NCI-H446 (cell line): ENCODE data around the gene CCT6B.
"Not testable (repeated sequence)": the region's sequence is repeated elsewhere in the genome, so short reads cannot be mapped to it uniquely, and the experiment has no call there.

Experiments used
- DNase-seq, 2 experiments: peaks; one replicate each; lab custom pipeline; 2025; lab: John Stamatoyannopoulos, UW

The CCT6B gene, protein sequence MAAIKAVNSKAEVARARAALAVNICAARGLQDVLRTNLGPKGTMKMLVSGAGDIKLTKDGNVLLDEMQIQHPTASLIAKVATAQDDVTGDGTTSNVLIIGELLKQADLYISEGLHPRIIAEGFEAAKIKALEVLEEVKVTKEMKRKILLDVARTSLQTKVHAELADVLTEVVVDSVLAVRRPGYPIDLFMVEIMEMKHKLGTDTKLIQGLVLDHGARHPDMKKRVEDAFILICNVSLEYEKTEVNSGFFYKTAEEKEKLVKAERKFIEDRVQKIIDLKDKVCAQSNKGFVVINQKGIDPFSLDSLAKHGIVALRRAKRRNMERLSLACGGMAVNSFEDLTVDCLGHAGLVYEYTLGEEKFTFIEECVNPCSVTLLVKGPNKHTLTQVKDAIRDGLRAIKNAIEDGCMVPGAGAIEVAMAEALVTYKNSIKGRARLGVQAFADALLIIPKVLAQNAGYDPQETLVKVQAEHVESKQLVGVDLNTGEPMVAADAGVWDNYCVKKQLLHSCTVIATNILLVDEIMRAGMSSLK

DNA sequence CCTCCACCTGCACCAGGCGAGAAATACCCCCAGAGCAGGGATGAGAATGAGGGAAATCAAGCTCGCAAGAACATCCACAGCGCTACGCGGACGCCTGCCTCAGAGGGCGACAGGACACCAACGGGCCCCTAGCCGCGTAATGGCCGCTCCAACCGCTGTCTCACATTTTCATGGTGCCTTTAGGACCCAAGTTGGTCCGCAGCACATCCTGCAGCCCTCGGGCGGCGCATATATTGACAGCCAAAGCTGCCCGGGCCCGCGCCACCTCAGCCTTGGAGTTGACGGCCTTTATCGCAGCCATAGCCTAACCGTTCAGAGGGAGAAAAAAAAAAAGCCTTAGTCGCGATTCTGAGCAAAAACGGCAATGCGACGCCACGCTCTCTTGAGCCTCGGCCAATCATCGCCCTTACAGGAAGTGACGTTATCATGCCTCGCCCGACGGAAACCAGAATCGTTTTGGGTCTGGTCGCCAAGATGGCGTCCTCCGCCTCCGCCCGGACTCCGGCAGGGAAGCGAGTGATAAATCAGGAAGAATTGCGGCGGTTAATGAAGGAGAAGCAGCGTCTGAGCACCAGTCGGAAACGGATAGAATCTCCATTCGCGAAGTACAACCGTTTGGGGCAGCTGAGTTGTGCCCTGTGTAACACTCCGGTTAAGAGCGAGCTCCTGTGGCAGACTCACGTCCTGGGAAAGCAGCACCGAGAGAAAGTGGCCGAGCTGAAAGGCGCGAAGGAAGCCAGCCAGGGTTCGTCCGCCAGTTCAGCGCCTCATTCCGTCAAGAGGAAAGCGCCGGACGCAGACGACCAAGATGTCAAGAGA is at the start of gene CCT6B, which contains the start of gene ZNF830:
Gene CCT6B (minus strand): TSS at position 368 of the 819 bp plus-strand sequence. CDS start 67 bp downstream, at position 301.
Gene ZNF830 (plus strand): TSS at position 448 of the 819 bp plus-strand sequence. CDS start 27 bp downstream, at position 475.
- peak; percentile 90 to 94 for DNase-seq

DNA sequence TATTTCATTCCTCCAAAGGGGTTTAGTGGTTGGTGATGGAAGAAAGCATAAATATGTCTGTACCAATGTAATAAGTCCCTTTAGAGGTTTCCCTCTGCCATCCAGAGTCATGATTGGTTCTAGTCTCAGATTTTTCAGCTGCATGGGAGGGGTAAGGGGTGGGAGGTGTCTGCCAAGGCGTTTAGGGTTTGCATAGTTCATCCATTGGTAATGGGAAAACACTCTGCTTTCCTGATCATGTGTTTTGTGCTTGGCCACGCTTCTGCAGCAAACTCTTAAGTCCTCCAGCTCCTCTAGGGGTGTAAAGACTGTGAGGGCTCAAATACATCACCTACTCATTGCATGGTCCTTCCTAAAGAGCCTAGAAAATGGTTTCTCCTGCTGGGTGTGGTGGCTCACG is 48.8 kb upstream of the CCT6B start:
- no peak for DNase-seq

DNA sequence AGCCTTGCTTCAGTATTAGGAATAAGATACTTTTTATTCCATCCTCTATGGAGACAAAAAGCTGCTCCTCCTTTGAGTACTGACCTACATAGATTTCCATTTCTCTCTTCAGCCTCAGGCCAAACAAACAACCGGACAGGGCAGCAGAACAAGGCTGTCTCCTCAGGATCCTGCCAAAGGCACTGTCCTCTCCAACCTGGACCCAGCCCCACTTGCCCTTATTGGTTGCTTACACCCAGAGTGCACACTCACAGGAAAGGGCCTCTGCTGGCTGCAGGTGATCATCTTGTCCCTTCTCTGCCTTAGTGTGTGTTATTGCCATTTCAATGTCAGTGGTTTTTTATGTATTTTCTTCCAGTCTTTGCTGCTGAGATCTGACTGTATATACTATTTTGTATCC is 45.7 kb upstream of the CCT6B start:
- DNase-seq, result no peak

DNA sequence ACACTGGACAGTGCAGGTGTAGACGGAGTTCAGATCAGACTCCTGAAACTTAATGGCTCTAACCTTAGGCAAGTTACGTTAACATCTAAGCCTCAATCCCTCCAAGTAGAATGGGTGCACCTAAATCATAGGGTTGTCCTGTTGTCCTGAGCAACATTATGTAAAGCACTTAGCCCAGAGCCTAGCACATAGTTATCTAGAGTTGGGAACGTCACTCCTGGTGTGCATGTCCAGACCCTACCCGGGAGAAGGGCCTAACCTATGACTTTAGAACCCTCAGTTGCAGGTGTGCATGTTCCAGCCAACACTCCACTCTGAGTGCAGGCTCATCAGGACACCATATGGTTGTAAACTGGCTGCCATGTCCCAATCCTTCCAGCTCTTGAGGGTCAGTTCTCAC is 45.1 kb upstream of the CCT6B start:
- DNase-seq, result no peak

DNA sequence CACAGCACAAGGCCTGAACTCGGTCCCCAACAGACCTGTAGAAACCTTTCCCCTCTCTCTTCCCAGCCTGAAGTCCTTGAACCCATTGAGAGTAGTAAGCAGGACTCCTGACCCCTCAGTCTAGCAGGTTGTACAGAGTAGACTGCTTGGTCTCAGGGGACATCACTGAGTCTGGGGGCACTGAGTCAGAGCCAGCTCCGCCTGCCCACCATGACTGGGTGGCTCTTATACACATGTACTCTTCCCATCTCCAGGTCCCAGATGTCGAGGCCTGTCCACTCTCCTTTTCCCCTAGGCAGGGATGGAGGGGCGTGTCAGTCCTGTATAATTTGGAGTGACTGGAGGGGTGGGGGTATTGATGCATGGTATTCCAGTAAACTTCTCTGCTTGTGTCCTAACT is 42.5 kb upstream of the CCT6B start:
- DNase-seq, result no peak

DNA sequence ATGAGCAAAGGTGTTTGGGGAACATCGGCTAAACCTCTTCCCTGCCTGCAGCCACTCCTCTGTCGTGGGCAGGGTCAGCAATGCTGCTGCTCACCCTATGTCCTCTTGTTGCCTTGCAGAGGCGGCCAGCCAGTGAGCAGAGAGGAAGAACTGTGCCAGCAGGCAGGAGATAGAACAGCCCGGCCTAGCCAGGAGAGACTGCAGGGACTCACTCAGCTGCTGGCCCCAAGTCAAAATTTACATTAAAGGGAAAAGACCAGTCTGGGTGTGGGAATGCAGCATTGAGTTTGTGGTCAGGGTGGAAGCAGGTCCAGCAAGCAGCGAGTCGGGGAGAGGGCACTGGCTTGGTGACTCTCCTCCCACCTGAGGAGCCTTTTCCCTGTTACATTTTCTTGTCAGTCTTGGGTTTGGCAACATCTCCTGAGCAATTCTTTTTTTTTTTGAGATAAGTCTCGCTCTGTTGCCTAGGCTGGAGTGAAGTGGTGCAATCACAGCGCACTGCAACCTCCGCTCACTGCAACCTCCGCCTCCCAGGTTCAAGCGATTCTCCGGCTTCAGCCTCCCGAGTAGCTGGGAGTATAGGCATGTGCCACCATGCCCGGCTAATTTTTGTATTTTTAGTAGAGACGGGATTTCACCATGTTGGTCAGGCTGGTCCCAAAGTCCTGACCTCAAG is 41.8 kb upstream of the CCT6B start:
- peak in 1 of 2 experiments; percentile 5 for DNase-seq

DNA sequence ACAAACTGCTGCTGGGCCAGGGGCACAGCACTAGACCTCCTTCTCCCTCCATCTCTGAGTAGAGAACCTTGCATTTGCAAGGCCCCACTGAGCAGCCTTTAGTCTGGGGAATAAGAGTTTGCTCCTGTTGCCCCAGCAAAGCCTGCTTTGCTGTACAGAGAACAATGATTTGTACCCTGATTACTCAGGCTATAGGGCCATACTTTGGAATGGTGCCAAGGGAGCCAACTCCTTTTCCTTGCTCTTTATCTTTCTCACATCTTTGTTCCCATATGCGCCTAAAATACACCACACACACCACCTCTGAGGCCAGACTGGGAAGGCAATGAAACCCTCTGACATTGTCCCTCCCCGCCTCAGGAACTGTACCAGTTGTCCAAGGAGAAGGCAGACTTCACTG is 40.3 kb upstream of the CCT6B start:
- no peak for DNase-seq

DNA sequence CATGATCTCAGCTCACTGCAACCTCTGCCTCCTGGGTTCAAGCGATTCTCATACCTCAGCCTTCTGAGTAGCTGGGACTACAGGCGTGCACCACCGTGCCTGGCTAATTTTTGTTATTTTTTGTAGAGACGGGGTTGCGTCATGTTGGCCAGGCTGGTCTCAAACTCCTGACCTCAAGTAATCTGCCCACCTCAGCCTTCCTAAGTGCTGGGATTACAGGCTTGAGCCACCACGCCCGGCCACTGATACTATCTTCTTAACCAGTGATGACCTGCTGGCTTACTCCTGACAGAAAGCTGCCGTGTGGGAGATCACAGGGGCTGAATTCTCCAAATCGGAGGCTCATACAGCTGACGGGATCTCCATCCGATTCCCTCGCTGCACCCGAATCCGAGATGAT is 39.7 kb upstream of the CCT6B start:
- not testable (repeated sequence) for DNase-seq

DNA sequence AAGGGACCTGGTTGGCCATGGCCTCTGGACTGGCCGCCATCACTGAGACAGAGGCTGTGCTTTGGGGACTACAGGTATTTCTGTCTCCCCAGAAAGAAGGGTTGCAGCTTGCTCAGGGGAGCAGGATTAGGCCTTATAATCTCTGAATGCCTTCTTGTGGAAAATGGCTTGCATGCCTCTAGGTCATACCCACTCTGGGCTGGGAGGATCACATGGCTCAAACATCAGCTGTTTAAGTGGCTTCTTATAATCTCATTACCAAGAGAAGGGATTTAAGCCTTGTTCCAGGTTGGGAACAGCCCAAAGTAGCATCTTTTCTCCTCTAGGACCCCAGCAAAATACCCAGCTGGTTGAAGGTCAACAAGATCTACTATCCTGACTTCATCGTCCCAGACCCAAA is 38.2 kb upstream of the CCT6B start:
- DNase-seq, result no peak

DNA sequence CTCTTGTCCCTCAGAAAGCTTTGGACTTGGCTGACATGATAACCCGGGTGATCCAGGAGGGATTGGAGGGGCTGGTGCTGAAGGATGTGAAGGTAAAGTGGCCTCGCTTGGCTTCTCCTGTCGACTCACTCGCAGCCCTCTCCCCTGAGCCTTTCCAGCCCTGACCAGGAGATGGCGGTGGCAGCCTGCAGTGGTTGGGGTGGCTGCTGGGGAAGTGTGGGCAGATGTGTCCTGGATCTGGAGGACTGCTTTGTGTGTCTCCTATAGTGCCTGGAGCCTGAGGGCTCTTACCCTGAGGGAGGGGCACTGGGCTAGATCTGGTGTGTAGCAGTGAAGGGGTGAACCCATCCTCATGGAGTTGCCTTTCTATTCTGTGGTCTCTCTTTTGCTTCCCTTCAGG is 36.9 kb upstream of the CCT6B start:
- peak; percentile 11 to 40 for DNase-seq

DNA sequence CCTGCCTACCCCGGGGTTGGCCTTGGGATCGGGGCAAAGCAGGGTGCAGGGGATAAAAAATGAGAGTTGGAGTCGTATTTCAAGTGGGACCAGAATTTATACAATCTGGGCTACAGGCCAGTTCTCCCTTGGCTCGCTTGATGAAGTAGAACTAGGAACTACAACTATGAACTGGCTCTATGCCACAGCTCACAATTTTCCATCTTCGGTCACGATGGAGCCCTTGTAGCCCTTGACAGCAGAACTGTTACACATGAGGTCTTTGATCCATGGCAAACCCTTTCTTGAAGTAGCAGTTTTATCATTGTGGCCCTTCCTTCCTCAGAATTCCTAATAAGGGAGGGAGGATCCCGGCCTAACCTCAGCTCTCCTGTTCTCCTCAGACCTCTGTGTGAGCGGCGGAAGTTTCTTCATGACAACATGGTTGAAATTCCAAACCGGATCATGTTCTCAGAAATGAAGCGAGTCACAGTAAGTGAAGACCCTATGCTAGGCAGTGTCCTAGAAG is 36.1 kb upstream of the CCT6B start:
- peak; percentile 50 to 76 for DNase-seq

DNA sequence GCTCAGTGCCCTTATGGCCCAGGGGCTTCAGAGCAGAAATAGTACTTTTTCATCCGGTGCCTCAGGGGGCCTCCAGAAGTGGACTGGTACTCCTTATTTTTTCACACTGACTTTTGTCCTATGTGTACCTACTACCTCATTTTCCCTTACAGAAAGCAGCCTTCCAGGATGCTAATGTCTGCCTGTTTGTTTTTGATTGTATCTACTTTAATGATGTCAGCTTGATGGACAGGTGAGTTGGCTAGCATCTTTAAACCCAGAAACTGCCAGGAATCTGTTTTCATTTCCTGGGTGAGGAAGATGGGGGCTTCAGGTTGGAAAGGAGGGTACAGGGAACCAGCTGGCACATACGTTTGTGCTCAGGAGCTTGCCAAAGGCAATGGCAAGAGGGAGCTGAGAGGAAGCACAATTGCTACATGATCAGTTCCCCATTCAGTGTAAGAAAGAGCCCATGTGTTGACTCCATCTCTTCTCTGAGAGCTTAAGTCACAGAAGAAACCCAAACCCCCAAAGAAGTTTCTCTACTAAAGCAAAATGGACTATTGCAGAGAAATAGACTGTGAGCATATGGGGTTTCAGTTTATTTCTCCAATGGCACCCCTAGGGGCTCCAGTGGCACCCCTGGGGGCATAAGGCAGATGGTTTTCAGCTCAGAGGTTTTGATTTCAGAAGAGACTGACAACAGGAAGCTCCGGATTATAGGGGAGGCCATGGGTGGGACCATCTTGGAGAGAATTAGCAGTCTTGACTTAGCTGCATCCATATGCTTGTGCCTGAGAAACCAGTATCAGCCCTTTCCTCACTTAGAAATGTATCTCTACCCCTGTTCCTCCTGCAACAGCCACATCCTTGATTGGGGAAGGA is 35.4 kb upstream of the CCT6B start:
- DNase-seq, result no peak

DNA sequence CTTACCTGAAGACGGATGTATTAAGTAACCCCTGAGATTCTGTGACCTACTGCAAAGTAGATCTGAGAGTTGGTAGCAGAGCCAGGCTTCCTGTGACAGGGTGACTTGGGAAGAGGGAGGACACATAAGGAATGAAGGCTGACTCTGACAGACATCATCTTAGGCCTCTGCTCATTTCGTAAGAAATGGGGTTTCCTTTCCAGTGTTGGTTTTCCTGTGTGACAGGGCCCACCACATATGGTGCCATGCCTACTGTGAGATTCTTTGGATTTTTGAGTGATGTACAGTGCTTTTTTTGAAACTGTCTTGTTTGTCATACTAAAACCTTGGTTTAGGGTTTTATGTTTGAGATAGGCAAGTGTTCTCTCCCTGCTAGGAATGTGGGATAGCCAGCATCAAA is 31.8 kb upstream of the CCT6B start:
- no peak for DNase-seq

DNA sequence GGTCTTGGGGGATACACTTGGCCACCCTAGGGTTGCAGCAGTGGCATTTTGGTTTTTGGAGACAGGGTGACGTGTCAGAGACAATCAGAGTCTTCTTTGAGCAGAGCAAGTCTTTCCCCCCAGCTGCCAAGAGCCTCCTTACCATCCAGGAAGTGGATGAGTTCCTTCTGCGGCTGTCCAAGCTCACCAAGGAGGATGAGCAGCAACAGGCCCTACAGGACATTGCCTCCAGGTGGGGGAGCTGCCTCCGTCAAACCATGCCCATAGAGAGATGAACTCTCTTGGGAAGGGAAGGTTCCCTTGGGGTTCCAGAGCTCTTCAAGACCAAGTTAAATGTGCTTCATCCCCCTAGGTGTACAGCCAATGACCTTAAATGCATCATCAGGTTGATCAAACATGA is 30.3 kb upstream of the CCT6B start:
- no peak for DNase-seq

DNA sequence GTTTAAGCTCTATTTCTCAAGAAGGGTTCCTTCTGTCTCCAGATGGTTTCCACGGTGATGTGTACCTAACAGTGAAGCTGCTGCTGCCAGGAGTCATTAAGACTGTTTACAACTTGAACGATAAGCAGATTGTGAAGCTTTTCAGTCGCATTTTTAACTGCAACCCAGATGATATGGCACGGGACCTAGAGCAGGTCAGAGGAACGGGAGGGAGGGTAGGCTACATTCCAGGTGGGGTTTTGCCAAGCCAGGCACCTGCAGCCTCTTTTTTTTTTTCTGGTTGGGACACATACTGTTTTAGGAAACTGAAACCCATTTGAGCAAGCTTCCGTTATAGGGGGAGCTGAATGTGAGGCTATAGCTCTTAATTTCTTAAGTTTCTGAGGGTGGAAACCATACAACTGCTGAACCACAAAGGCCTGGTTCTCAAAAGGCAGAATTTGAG is 29.7 kb upstream of the CCT6B start:
- DNase-seq, result no peak

DNA sequence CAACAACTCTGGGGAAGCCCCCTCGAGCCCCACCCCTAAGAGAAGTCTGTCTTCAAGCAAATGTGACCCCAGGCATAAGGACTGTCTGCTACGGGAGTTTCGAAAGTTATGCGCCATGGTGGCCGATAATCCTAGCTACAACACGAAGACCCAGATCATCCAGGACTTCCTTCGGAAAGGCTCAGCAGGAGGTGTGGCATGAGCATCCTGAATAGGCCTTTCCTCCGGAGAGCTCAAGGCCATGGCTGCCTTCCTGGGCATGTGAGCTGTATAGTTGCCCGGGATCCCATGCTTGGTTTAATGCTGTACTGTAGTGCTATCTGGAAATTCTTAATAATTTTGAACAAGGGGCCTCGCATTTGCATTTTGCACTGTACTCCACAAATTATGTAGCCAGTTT is 28.2 kb upstream of the CCT6B start:
- no peak for DNase-seq

DNA sequence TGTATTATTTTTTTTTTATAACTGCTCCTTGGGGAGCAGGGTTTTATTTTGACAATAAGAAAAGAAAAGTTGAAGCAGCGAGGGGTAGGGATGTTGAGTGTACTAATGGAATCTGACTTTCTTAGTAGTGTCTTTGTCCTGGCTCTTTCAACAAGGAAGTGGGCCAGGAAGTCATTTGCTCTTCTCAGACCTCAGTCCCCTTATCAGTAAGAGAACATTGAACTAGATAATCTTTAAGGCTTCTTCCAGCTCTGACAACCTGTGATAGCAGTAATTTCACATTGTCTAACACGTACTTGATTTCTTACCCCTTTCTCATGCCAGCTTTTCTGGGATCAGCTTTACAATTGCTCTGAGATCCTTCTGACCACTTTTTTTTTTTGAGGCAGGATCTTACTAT is 27.4 kb upstream of the CCT6B start:
- no peak for DNase-seq

DNA sequence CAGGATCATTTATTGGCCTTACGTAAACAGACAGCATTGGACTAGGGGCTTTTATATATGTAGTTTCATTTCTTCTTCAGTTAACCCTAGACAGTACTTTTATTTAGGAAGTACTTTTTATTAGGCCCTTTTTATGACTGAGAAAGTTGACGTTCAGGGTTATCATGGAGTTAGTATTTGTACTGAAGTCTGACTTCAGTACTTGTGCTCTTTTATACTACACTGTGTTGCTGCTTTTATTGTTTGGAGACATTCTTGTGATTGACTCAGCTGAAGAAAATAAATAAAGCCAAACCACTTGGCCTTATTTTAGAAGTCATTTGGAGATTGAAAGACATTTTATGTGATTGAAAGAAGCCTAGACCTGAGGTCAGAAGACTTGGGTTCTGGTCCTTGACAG is 26.0 kb upstream of the CCT6B start:
- DNase-seq, result no peak

DNA sequence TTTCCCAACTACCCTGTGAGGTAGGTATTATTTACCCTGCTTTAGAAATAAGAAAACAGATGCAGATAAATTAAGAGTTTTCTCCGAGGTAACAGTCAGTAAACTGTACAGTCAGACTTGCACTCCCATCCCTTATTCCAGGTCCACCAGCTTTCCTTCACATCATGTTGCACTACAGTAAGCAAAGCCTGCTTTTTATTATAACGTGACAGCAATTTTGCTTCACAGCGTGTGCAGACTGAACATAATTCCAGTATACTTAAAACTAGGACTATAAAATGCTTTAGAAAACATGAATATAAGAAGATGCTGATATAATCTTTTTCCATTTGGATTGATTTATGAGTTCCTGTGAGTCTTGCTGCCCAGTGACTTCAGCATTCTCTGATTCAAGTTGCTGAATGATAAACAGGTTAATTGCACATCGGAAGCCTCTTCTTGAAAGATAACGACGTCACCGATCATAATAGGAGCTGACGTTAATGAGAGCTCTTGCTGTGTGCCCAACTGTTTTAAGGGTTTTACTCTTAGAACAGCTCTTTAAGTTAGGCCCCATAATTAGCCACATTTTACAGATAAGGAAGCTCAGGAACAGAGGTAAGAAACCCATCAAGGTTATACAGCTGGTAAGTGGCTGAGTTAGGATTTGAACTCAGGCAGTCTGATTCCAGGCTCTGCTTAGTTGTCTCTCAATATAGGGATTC is 20.4 kb upstream of the CCT6B start:
- DNase-seq, result peak in 1 of 2 experiments; percentile 5
